WTC11 (cell line): Measurements from ENCODE around the gene GUCY1A2. TPM values are rescaled to one million over a fixed set of nuclear protein-coding genes. Genes with fewer than 3 reads are reported as not detected.

Source experiments
- ATAC-seq: fragments of 200-7000 bp; cut with Tn5 transposase; 2 replicates; pipeline ENCODE4 v1.10.0; 2021; ENCODE audit warnings: mild to moderate bottlenecking, moderate library complexity
- CTCF ChIA-PET: fragments of 300-600 bp; sonication (Branson Sonifier 250); formaldehyde crosslinking; loops from one replicate; lab custom pipeline; 2021; ENCODE audit warnings: antibody characterized with exemption; lab: Charles Lee
- POLR2A ChIA-PET: fragments of 350-600 bp; sonication (Branson Sonifier 250); formaldehyde crosslinking; loops from one replicate; lab custom pipeline; 2021; ENCODE audit warnings: antibody characterized with exemption; lab: Charles Lee
- DNase-seq: peaks from one replicate; pipeline ENCODE4 v3.0.0; 2021; ENCODE audit warnings: low spot score
- H3K27ac Mint-ChIP-seq: 2 replicates; pipeline ENCODE4 v1.8.0; 2021; ENCODE audit warnings: mixed read lengths
- H3K27me3 Mint-ChIP-seq: 2 replicates; pipeline ENCODE4 v1.8.0; 2021; ENCODE audit warnings: low read depth, mild to moderate bottlenecking, moderate library complexity, mixed read lengths
- H3K36me3 Mint-ChIP-seq: 2 replicates; pipeline ENCODE4 v1.8.0; 2021; ENCODE audit warnings: mixed read lengths
- H3K4me1 Mint-ChIP-seq: 2 replicates; pipeline ENCODE4 v1.8.0; 2022; ENCODE audit warnings: mixed read lengths
- H3K4me3 Mint-ChIP-seq: 2 replicates; pipeline ENCODE4 v1.8.0; 2021; ENCODE audit warnings: mild to moderate bottlenecking, moderate library complexity, mixed read lengths
- H3K9me3 Mint-ChIP-seq: 2 replicates; pipeline ENCODE4 v1.8.0; 2021; ENCODE audit warnings: mixed read lengths
- CREM ChIP-seq: sonication (generic); formaldehyde crosslinking; IDR thresholded peaks from 2 replicates; pipeline ENCODE4 v1.8.1; 2022; ENCODE audit warnings: mild to moderate bottlenecking, missing genetic modification reagents, moderate library complexity
- ESRRA ChIP-seq: sonication (generic); formaldehyde crosslinking; IDR thresholded peaks from 2 replicates; pipeline ENCODE4 v1.8.1; 2022; ENCODE audit warnings: mild to moderate bottlenecking, missing genetic modification reagents, borderline replicate concordance
- FOXJ3 ChIP-seq: sonication (generic); formaldehyde crosslinking; IDR thresholded peaks from 2 replicates; pipeline ENCODE4 v1.9.0; 2021; ENCODE audit warnings: missing genetic modification reagents, mild to moderate bottlenecking, borderline replicate concordance
- FOXK1 ChIP-seq: sonication (generic); formaldehyde crosslinking; IDR thresholded peaks from 2 replicates; pipeline ENCODE4 v1.8.0; 2022; ENCODE audit warnings: mild to moderate bottlenecking, moderate library complexity, missing genetic modification reagents
- FOXP1 ChIP-seq: sonication (generic); formaldehyde crosslinking; IDR thresholded peaks from 2 replicates; pipeline ENCODE4 v1.8.0; 2022; ENCODE audit warnings: missing genetic modification reagents, mild to moderate bottlenecking, moderate library complexity, borderline replicate concordance
- HMGA2 ChIP-seq: fragments of 250-450 bp; sonication (Bioruptor Pico); IDR thresholded peaks from 2 replicates; pipeline ENCODE4 v1.4.0; 2021; ENCODE audit warnings: mild to moderate bottlenecking, moderate library complexity
- JAZF1 ChIP-seq: fragments of 250-450 bp; sonication (Bioruptor Pico); IDR thresholded peaks from 2 replicates; pipeline ENCODE4 v1.9.0; 2021; ENCODE audit warnings: moderate library complexity, mild to moderate bottlenecking, inconsistent platforms
- NFYB ChIP-seq: sonication (generic); formaldehyde crosslinking; conservative IDR thresholded peaks from 2 replicates; pipeline ENCODE4 v1.8.0; 2022; ENCODE audit warnings: low read depth, missing genetic modification reagents
- NR1H2 ChIP-seq: sonication (generic); formaldehyde crosslinking; IDR thresholded peaks from 2 replicates; pipeline ENCODE4 v1.9.0; 2021; ENCODE audit warnings: mild to moderate bottlenecking, moderate library complexity, missing genetic modification reagents
- TEAD1 ChIP-seq: sonication (generic); formaldehyde crosslinking; IDR thresholded peaks from 2 replicates; pipeline ENCODE4 v1.8.0; 2022; ENCODE audit warnings: mild to moderate bottlenecking, missing genetic modification reagents
- TEAD4 ChIP-seq: sonication (generic); formaldehyde crosslinking; IDR thresholded peaks from 2 replicates; pipeline ENCODE4 v1.8.0; 2022; ENCODE audit warnings: mild to moderate bottlenecking, missing genetic modification reagents
- ZNF263 ChIP-seq: sonication (generic); formaldehyde crosslinking; IDR thresholded peaks from 2 replicates; pipeline ENCODE4 v1.8.1; 2022; ENCODE audit warnings: low read depth, mild to moderate bottlenecking, moderate library complexity, missing genetic modification reagents
- ZNF396 ChIP-seq: fragments of 250-450 bp; sonication (Bioruptor Pico); IDR thresholded peaks from 2 replicates; pipeline ENCODE4 v1.8.0; 2021; ENCODE audit warnings: mild to moderate bottlenecking, moderate library complexity, borderline replicate concordance
- ZNF671 ChIP-seq: fragments of 250-450 bp; sonication (Bioruptor Pico); IDR thresholded peaks from 2 replicates; pipeline ENCODE4 v1.8.0; 2021; ENCODE audit warnings: mild to moderate bottlenecking
- total RNA-seq: library from RNA; stranded (reverse); gene quantifications from 3 replicates; pipeline ENCODE4 v1.2.3, GENCODE V29; 2021
- TF ChIP-seq, protein P1 (sequence below): sonication (generic); formaldehyde crosslinking; IDR thresholded peaks from 2 replicates; pipeline ENCODE4 v1.8.1; 2023; ENCODE audit warnings: mild to moderate bottlenecking, missing genetic modification reagents
- TF ChIP-seq, protein P2 (sequence below): sonication (generic); formaldehyde crosslinking; IDR thresholded peaks from 2 replicates; pipeline ENCODE4 v1.8.0; 2022; ENCODE audit warnings: mild to moderate bottlenecking, missing genetic modification reagents
- TF ChIP-seq, protein P3 (sequence below): sonication (generic); formaldehyde crosslinking; IDR thresholded peaks from 2 replicates; pipeline ENCODE4 v1.8.1; 2023; ENCODE audit warnings: mild to moderate bottlenecking, missing genetic modification reagents, moderate library complexity
- TF ChIP-seq, protein P4 (sequence below): sonication (generic); formaldehyde crosslinking; IDR thresholded peaks from 2 replicates; pipeline ENCODE4 v1.8.1; 2023; ENCODE audit warnings: mild to moderate bottlenecking, missing genetic modification reagents, moderate library complexity
- TF ChIP-seq, protein P5 (sequence below): sonication (generic); formaldehyde crosslinking; IDR thresholded peaks from 2 replicates; pipeline ENCODE4 v1.8.1; 2023; ENCODE audit warnings: mild to moderate bottlenecking, moderate library complexity, missing genetic modification reagents
- TF ChIP-seq, protein P6 (sequence below): sonication (generic); formaldehyde crosslinking; IDR thresholded peaks from 2 replicates; pipeline ENCODE4 v1.8.1; 2022; ENCODE audit warnings: low read depth, mild to moderate bottlenecking, moderate library complexity, missing genetic modification reagents, borderline replicate concordance

GUCY1A2 gene
- total RNA-seq, 1 experiment from 2014 or later, result 0.90 TPM

DNA sequence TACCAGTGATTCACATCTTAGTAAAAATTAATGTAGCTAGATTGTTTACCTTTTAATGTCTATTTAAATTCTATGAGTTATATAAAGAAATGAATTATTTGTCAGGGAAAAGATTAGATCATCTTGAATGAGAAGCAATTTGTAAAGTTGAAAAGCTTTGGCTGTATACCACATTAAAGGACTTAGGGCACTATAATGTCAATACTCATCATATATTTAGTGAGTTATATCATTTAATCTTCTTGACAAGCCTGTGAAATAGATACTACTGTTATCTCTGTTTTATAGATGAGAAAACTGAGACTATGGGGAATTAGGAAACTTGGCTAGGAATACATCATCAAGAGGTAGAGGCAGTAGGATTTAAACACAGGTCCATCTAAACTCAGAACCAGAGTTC lies 160.1 kb downstream of the GUCY1A2 start:
- Mint-ChIP-seq H3K9me3 (peaks cover 7% of the 10 kb centered on the region), H3K27ac (no peak overlapping the region)
- TF ChIP-seq FOXP1 (CRISPR knock-in tag) (no peak), FOXJ3 (CRISPR knock-in tag) (no peak), JAZF1 (CRISPR knock-in tag) (no peak), CREM (CRISPR knock-in tag) (no peak), NFYB (CRISPR knock-in tag) (no peak), HMGA2 (CRISPR knock-in tag) (no peak), FOXK1 (no peak), TEAD4 (CRISPR knock-in tag) (no peak), ZNF671 (CRISPR knock-in tag) (no peak), ZNF396 (CRISPR knock-in tag) (no peak), TEAD1 (CRISPR knock-in tag) (no peak)
- TF ChIP-seq, protein P1, sequence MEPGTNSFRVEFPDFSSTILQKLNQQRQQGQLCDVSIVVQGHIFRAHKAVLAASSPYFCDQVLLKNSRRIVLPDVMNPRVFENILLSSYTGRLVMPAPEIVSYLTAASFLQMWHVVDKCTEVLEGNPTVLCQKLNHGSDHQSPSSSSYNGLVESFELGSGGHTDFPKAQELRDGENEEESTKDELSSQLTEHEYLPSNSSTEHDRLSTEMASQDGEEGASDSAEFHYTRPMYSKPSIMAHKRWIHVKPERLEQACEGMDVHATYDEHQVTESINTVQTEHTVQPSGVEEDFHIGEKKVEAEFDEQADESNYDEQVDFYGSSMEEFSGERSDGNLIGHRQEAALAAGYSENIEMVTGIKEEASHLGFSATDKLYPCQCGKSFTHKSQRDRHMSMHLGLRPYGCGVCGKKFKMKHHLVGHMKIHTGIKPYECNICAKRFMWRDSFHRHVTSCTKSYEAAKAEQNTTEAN (CRISPR knock-in tag), result no peak
- TF ChIP-seq, protein P2, sequence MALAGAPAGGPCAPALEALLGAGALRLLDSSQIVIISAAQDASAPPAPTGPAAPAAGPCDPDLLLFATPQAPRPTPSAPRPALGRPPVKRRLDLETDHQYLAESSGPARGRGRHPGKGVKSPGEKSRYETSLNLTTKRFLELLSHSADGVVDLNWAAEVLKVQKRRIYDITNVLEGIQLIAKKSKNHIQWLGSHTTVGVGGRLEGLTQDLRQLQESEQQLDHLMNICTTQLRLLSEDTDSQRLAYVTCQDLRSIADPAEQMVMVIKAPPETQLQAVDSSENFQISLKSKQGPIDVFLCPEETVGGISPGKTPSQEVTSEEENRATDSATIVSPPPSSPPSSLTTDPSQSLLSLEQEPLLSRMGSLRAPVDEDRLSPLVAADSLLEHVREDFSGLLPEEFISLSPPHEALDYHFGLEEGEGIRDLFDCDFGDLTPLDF, result no peak
- TF ChIP-seq, protein P3, sequence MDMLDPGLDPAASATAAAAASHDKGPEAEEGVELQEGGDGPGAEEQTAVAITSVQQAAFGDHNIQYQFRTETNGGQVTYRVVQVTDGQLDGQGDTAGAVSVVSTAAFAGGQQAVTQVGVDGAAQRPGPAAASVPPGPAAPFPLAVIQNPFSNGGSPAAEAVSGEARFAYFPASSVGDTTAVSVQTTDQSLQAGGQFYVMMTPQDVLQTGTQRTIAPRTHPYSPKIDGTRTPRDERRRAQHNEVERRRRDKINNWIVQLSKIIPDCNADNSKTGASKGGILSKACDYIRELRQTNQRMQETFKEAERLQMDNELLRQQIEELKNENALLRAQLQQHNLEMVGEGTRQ (CRISPR knock-in tag), result no peak
- TF ChIP-seq, protein P4, sequence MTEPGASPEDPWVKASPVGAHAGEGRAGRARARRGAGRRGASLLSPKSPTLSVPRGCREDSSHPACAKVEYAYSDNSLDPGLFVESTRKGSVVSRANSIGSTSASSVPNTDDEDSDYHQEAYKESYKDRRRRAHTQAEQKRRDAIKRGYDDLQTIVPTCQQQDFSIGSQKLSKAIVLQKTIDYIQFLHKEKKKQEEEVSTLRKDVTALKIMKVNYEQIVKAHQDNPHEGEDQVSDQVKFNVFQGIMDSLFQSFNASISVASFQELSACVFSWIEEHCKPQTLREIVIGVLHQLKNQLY (CRISPR knock-in tag), result no peak
- TF ChIP-seq, protein P5, sequence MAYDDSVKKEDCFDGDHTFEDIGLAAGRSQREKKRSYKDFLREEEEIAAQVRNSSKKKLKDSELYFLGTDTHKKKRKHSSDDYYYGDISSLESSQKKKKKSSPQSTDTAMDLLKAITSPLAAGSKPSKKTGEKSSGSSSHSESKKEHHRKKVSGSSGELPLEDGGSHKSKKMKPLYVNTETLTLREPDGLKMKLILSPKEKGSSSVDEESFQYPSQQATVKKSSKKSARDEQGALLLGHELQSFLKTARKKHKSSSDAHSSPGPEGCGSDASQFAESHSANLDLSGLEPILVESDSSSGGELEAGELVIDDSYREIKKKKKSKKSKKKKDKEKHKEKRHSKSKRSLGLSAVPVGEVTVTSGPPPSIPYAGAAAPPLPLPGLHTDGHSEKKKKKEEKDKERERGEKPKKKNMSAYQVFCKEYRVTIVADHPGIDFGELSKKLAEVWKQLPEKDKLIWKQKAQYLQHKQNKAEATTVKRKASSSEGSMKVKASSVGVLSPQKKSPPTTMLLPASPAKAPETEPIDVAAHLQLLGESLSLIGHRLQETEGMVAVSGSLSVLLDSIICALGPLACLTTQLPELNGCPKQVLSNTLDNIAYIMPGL (CRISPR knock-in tag), result no peak
- TF ChIP-seq, protein P6, sequence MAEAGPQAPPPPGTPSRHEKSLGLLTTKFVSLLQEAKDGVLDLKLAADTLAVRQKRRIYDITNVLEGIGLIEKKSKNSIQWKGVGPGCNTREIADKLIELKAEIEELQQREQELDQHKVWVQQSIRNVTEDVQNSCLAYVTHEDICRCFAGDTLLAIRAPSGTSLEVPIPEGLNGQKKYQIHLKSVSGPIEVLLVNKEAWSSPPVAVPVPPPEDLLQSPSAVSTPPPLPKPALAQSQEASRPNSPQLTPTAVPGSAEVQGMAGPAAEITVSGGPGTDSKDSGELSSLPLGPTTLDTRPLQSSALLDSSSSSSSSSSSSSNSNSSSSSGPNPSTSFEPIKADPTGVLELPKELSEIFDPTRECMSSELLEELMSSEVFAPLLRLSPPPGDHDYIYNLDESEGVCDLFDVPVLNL (CRISPR knock-in tag), result no peak
- TF ChIP-seq, all 79 proteins: peak for 0
- POLR2A ChIA-PET, result interaction anchor here (0.5 kb wide), 1 partner anchor 372 kb away, joined by 3 read pairs; no protein-coding TSS in a partner anchor
- no peaks in the 10 kb centered on the region for H3K27me3 Mint-ChIP-seq
- CTCF ChIA-PET, result no interaction called here
- DNase-seq (no peak), ATAC-seq (no peak)
- H3K36me3 Mint-ChIP-seq, result no peaks in the 10 kb centered on the region
- H3K4me3 Mint-ChIP-seq, result no peak overlapping the region
- no peaks in the 10 kb centered on the region for H3K4me1 Mint-ChIP-seq

DNA sequence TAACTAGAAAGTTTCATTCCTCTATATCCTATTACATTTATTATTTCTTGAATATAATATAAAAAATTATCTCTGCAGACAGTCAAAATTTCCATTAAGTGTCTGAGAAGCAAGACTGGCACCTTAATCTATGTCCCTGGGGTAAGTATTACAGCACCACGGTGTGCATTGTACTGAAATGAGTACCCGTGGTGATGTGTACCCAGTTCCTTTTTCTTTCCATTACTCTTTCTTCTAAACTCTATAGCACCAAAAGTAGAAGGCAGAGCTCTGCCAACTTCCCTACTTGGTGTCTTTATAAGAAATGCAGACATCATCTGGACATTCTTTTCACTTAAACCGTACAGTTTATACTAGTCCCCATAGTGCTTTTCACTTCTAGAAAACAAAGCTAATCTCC lies 161.7 kb downstream of the GUCY1A2 start:
- H3K4me3 Mint-ChIP-seq, result no peak overlapping the region
- DNase-seq (no peak), ATAC-seq (no peak)
- no peaks in the 10 kb centered on the region for H3K4me1 Mint-ChIP-seq
- ChIA-PET CTCF (no interaction called here), POLR2A (no interaction called here)
- peaks cover 9% of the 10 kb centered on the region for H3K9me3 Mint-ChIP-seq
- no peaks in the 10 kb centered on the region for H3K36me3 Mint-ChIP-seq
- no peak overlapping the region for H3K27ac Mint-ChIP-seq
- no peaks in the 10 kb centered on the region for H3K27me3 Mint-ChIP-seq
- no peak for TF ChIP-seq NR1H2
- TF ChIP-seq ESRRA (CRISPR knock-in tag), result no peak
- TF ChIP-seq ZNF263, result no peak
